ENCODE results near the gene OTULIN. TPM values are rescaled to one million over a fixed set of nuclear protein-coding genes. Genes with fewer than 3 reads are reported as not detected.

The OTULIN gene
- total RNA-seq, result 10 to 100 TPM; 62.5 to 63.2 TPM

GRCh38 chr5:14664270-14665100 lies at the start of gene OTULIN:
Gene OTULIN, plus strand, starts transcription at chr5:14664718. Its CDS starts 108 bp downstream, at chr5:14664826.
- CTCF ChIA-PET, result interaction anchor here (1.2 to 1.5 kb wide), 2 partner anchors 10 to 16 kb away, joined by 6 read pairs; no protein-coding TSS in a partner anchor
- Mint-ChIP-seq H3K4me1 (peaks cover 63% of the 10 kb centered on the region), H3K4me3 (peak within 1 kb of the TSS; percentile 91), H3K36me3 (ENCODE audit: low read depth) (peaks cover 41% of the 10 kb centered on the region), H3K27ac (peak within 1 kb of the TSS; percentile 95), H3K27me3 (no peaks in the 10 kb centered on the region), H3K9me3 (peaks cover 7% of the 10 kb centered on the region)
- POLR2A ChIA-PET, result no interaction called here
- DNase-seq, result peak; percentile 87

- no peaks in the 10 kb centered on the region for H3K4me1 Mint-ChIP-seq
- ChIA-PET CTCF (interaction anchor here (0.8 kb wide), 1 partner anchor 25 kb away, joined by 3 read pairs; no protein-coding TSS in a partner anchor), POLR2A (no interaction called here)
Measured at GRCh38 chr5:14615365-14615764, 49.2 kb upstream of the OTULIN start.

GRCh38 chr5:14617441-14617840 lies 47.1 kb upstream of the OTULIN start:
- Mint-ChIP-seq H3K27me3 (no peaks in the 10 kb centered on the region), H3K4me1 (no peaks in the 10 kb centered on the region), H3K4me3 (no peak overlapping the region), H3K27ac (no peak overlapping the region), H3K36me3 (ENCODE audit: low read depth) (peaks cover 58% of the 10 kb centered on the region), H3K9me3 (peaks cover 5% of the 10 kb centered on the region)
- CTCF ChIA-PET, result interaction anchor here (0.6 to 0.7 kb wide), 5 partner anchors 13 to 347 kb away, joined by 3 to 5 read pairs (median 3); no protein-coding TSS in a partner anchor
- POLR2A ChIA-PET, result no interaction called here
- DNase-seq, result no peak

More at GRCh38 chr5:14615365-14615764, 49.2 kb upstream of the OTULIN start:
- no peak for DNase-seq
- H3K36me3 Mint-ChIP-seq (ENCODE audit: low read depth), result peaks cover 61% of the 10 kb centered on the region
- H3K27ac Mint-ChIP-seq, result no peak overlapping the region
- H3K4me3 Mint-ChIP-seq, result no peak overlapping the region
- H3K9me3 Mint-ChIP-seq, result peaks cover 2% of the 10 kb centered on the region
- no peaks in the 10 kb centered on the region for H3K27me3 Mint-ChIP-seq

DNA sequence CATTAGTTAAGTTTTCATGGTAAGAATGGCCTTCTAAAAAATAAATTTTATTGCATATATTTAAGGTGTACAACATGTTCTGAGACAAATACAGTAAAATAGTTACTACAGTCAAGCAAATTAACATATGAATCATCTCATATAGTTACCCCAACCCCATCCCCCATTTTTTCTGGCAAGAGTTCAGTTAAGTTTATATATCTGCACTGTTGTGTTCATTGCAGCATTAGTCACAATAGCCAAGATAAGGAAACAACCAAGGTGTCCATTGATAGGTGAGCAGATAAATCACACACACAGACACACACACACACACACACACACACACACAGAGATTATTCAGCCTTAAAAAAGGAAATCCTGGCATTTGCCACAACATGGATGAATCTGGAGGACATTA lies 37.2 kb upstream of the OTULIN start:
- H3K4me3 Mint-ChIP-seq, result no peak overlapping the region
- ChIA-PET POLR2A (no interaction called here), CTCF (no interaction called here)
- no peaks in the 10 kb centered on the region for H3K27me3 Mint-ChIP-seq
- no peaks in the 10 kb centered on the region for H3K9me3 Mint-ChIP-seq
- H3K27ac Mint-ChIP-seq, result no peak overlapping the region
- no peaks in the 10 kb centered on the region for H3K36me3 Mint-ChIP-seq (ENCODE audit: low read depth)
- DNase-seq, result no peak
- no peaks in the 10 kb centered on the region for H3K4me1 Mint-ChIP-seq

GRCh38 chr5:14628346-14628745 lies 36.2 kb upstream of the OTULIN start:
- Mint-ChIP-seq H3K9me3 (no peaks in the 10 kb centered on the region), H3K4me3 (no peak overlapping the region), H3K27ac (no peak overlapping the region), H3K36me3 (ENCODE audit: low read depth) (no peaks in the 10 kb centered on the region), H3K4me1 (no peaks in the 10 kb centered on the region), H3K27me3 (no peaks in the 10 kb centered on the region)
- CTCF ChIA-PET, result interaction anchor here (0.6 to 1.0 kb wide), 2 partner anchors 137 to 377 kb away, joined by 3 to 6 read pairs; no protein-coding TSS in a partner anchor
- peak; percentile 77 for DNase-seq
- POLR2A ChIA-PET, result no interaction called here

- DNase-seq, result no peak
- H3K4me1 Mint-ChIP-seq, result no peaks in the 10 kb centered on the region
- H3K27me3 Mint-ChIP-seq, result no peaks in the 10 kb centered on the region
- POLR2A ChIA-PET, result no interaction called here
- H3K9me3 Mint-ChIP-seq, result no peaks in the 10 kb centered on the region
- no peak overlapping the region for H3K4me3 Mint-ChIP-seq
- CTCF ChIA-PET, result interaction anchor here (0.7 kb wide), 1 partner anchor 14 kb away, joined by 3 read pairs; no protein-coding TSS in a partner anchor
- H3K36me3 Mint-ChIP-seq (ENCODE audit: low read depth), result no peaks in the 10 kb centered on the region
- H3K27ac Mint-ChIP-seq, result no peak overlapping the region
Measured at GRCh38 chr5:14630671-14631070, 33.8 kb upstream of the OTULIN start.

- CTCF ChIA-PET, result no interaction called here
- peaks cover 12% of the 10 kb centered on the region for H3K27me3 Mint-ChIP-seq
Measured at GRCh38 chr5:14635656-14636055, 28.9 kb upstream of the OTULIN start.

DNA sequence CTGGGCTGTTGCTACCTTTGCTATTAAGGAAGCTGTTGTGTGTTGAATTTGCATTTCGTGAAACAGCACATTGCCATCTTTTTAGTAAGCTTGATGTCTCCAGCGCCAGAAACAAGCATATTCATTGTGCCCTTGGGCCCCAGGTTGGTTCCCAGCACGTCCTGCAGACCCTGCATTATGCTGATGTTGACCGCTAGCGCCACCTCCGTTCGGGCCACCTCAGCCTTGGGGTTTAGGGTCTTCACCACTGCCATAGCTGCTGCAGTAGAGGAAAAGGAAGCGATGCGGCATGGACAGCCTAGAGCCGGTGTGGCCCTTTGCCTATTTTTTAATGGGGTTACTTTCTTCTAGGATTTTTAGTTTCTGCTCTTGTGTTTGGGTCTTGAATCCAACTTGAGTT lies 23.8 kb upstream of the OTULIN start:
- CTCF ChIA-PET, result no interaction called here
- DNase-seq, result no peak
- no peaks in the 10 kb centered on the region for H3K9me3 Mint-ChIP-seq
- POLR2A ChIA-PET, result no interaction called here
- H3K27me3 Mint-ChIP-seq, result peaks cover 26% of the 10 kb centered on the region
- no peak overlapping the region for H3K27ac Mint-ChIP-seq
- H3K36me3 Mint-ChIP-seq (ENCODE audit: low read depth), result no peaks in the 10 kb centered on the region
- H3K4me3 Mint-ChIP-seq, result no peak overlapping the region
- no peaks in the 10 kb centered on the region for H3K4me1 Mint-ChIP-seq

More at GRCh38 chr5:14635656-14636055, 28.9 kb upstream of the OTULIN start:
- Mint-ChIP-seq H3K27ac (no peak overlapping the region), H3K4me3 (no peak overlapping the region), H3K9me3 (no peaks in the 10 kb centered on the region), H3K4me1 (no peaks in the 10 kb centered on the region), H3K36me3 (ENCODE audit: low read depth) (no peaks in the 10 kb centered on the region)
- DNase-seq, result no peak
- POLR2A ChIA-PET, result no interaction called here

- Mint-ChIP-seq H3K36me3 (ENCODE audit: low read depth) (no peaks in the 10 kb centered on the region), H3K27me3 (peaks cover 25% of the 10 kb centered on the region), H3K27ac (no peak overlapping the region), H3K4me1 (peaks cover 11% of the 10 kb centered on the region), H3K9me3 (no peaks in the 10 kb centered on the region), H3K4me3 (no peak overlapping the region)
- POLR2A ChIA-PET, result no interaction called here
- CTCF ChIA-PET, result interaction anchor here (0.9 kb wide), 1 partner anchor 24 kb away, joined by 3 read pairs; no protein-coding TSS in a partner anchor
- no peak for DNase-seq
Measured at GRCh38 chr5:14644623-14645237, 19.8 kb upstream of the OTULIN start.

DNA sequence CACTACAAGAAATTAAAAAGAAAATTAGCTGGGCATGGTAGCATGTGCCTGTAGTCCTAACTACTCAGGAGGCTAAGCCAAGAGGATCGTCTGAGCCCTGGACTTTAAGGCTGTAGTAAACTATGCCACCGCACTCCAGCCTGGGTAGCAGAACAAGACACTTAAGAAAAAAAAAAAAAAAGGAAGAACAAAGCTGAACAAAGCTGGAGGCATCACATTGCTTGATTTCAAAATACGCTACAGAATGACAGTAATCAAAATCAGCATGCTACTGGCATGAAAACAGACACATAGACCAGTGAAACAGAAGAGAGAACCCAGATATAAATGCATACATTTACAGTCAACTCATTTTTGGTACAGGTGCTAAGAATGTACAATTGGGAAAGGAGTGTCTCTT lies 14.5 kb upstream of the OTULIN start:
- Mint-ChIP-seq H3K36me3 (ENCODE audit: low read depth) (no peaks in the 10 kb centered on the region), H3K9me3 (no peaks in the 10 kb centered on the region), H3K27me3 (peaks cover 27% of the 10 kb centered on the region), H3K27ac (no peak overlapping the region), H3K4me3 (no peak overlapping the region), H3K4me1 (peaks cover 17% of the 10 kb centered on the region)
- DNase-seq, result no peak
- CTCF ChIA-PET, result interaction anchor here (0.6 to 2.1 kb wide), 7 partner anchors 12 to 368 kb away, joined by 3 to 14 read pairs (median 3); no protein-coding TSS in a partner anchor
- POLR2A ChIA-PET, result no interaction called here

DNA sequence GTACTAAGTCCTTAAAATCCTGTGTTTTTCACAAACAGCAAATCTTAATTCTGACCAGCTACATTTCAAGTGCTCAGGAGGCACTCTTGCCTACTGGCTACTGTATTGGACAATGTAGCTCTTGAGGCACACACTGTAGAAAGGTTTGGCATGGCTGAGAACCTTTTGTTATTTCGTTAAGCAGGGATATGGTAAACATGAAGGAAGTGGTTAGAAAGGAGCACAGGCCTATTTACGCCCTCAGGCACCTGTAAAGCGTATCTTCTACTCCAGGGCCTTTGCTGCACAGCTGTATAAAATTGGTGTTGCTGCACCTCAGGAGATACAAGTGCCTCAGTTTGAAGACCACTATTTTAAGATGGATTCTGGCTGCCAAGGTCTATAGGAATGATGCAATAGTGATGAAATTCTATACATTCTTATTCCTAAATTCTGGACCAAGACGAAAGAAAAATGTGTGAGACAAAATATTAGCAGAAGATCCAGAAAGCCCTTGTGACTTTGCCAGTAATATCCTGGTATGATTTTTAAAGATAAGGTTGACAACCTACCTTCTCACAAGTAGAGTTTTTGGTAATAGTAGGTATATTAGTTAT lies 9.3 kb upstream of the OTULIN start:
- Mint-ChIP-seq H3K27ac (no peak overlapping the region), H3K27me3 (peaks cover 12% of the 10 kb centered on the region), H3K36me3 (ENCODE audit: low read depth) (peaks cover 4% of the 10 kb centered on the region), H3K9me3 (peaks cover 3% of the 10 kb centered on the region), H3K4me1 (peaks cover 23% of the 10 kb centered on the region), H3K4me3 (no peak overlapping the region)
- ChIA-PET CTCF (interaction anchor here (0.5 to 1.6 kb wide), 8 partner anchors 9 to 496 kb away, joined by 3 to 6 read pairs (median 4); partner anchors contain the start of gene OTULIN), POLR2A (no interaction called here)
- DNase-seq, result no peak

DNA sequence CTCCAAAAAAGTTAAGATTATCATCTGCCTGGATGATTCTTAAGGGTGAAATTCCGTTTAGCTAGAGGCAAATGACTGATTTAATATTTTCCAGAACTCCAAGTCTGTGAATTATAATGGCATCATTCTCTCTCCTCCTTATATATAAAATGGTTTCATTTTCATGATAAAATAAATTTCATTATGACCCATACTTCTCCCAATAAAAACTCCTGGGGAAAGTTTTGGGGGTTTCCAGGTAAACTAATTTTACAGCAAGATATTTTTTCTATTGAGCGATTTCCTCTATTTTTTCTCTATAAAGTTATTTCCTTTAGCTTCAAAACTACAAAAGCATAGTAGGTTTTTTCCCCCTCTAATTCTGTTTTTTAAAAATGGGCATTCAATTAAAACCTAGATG lies 7.6 kb upstream of the OTULIN start:
- ChIA-PET CTCF (interaction anchor here (1.1 to 1.2 kb wide), 2 partner anchors 8 to 77 kb away, joined by 4 to 8 read pairs; no protein-coding TSS in a partner anchor), POLR2A (no interaction called here)
- H3K27me3 Mint-ChIP-seq, result peaks cover 8% of the 10 kb centered on the region
- peaks cover 31% of the 10 kb centered on the region for H3K4me1 Mint-ChIP-seq
- peaks cover 9% of the 10 kb centered on the region for H3K36me3 Mint-ChIP-seq (ENCODE audit: low read depth)
- peaks cover 7% of the 10 kb centered on the region for H3K9me3 Mint-ChIP-seq
- H3K27ac Mint-ChIP-seq, result no peak overlapping the region
- H3K4me3 Mint-ChIP-seq, result no peak overlapping the region
- no peak for DNase-seq

Data from activated CD4-positive, alpha-beta T cell treated with anti-CD3 and anti-CD28 coated beads, Interleukin-2, amount 10 ng/mL, durations not matched to agents 7 days and 5 days (primary cell).